HFFc6 (cell line): ENCODE results near the gene EMX2. TPM values are rescaled to one million over a fixed set of nuclear protein-coding genes. Genes with fewer than 3 reads are reported as not detected.

ENCODE experiments used
- DNase-seq: peaks from one replicate; pipeline ENCODE4 v3.0.0-alpha.2; 2018
- H3K27ac Mint-ChIP-seq: 2 replicates; pipeline ENCODE4 v1.8.0; 2020; ENCODE audit warnings: mild to moderate bottlenecking, mixed read lengths
- H3K27me3 Mint-ChIP-seq: 2 replicates; pipeline ENCODE4 v1.8.0; 2021; ENCODE audit warnings: mild to moderate bottlenecking, moderate library complexity, mixed read lengths; ENCODE audit not compliant: insufficient read depth
- H3K36me3 Mint-ChIP-seq: 2 replicates; pipeline ENCODE4 v1.8.0; 2021; ENCODE audit warnings: low read depth, mixed read lengths
- H3K4me1 Mint-ChIP-seq: 2 replicates; pipeline ENCODE4 v1.8.0; 2020; ENCODE audit warnings: low read depth, mixed read lengths
- H3K4me3 Mint-ChIP-seq: 2 replicates; pipeline ENCODE4 v1.8.0; 2020; ENCODE audit warnings: mild to moderate bottlenecking, moderate library complexity, mixed read lengths
- H3K9me3 Mint-ChIP-seq: 2 replicates; pipeline ENCODE4 v1.8.0; 2020; ENCODE audit warnings: mild to moderate bottlenecking, mixed read lengths
- CTCF ChIP-seq: fragments of 200-600 bp; sonication (generic); IDR thresholded peaks from 2 replicates; pipeline ENCODE4 v1.5.0; 2021; ENCODE audit warnings: antibody characterized with exemption, mild to moderate bottlenecking
- total RNA-seq, 6 experiments: library from RNA; stranded (reverse); fragmentation: NEBNext Ultra II Directional; extraction: Animal tissue kit (Norgen Biotek cat#: 25700); gene quantifications; 2 replicates in 1 of 6; 3 replicates in 5 of 6; pipeline ENCODE4 v1.2.3, GENCODE V29; 2021

The EMX2 gene
- total RNA-seq, 6 experiments from 2014 or later = not detected

GRCh38 chr10:117544004-117544701, 1.6 kb downstream of the EMX2 start:
- no peak for DNase-seq
- Mint-ChIP-seq H3K4me3 (no peak overlapping the region), H3K27ac (no peak overlapping the region), H3K9me3 (no peaks in the 10 kb centered on the region), H3K4me1 (peaks cover 7% of the 10 kb centered on the region; the same call in 1 of the 2 replicates), H3K27me3 (peaks cover 61% of the 10 kb centered on the region), H3K36me3 (no peaks in the 10 kb centered on the region)
- TF ChIP-seq CTCF = no peak

GRCh38 chr10:117544711-117545140, 2.2 kb downstream of the EMX2 start:
- Mint-ChIP-seq H3K4me1 (peaks cover 7% of the 10 kb centered on the region; the same call in 1 of the 2 replicates), H3K27me3 (peaks cover 61% of the 10 kb centered on the region), H3K27ac (no peak overlapping the region), H3K36me3 (no peaks in the 10 kb centered on the region), H3K9me3 (no peaks in the 10 kb centered on the region), H3K4me3 (no peak overlapping the region)
- DNase-seq = no peak
- TF ChIP-seq CTCF = no peak

GRCh38 chr10:117545141-117546019, 2.8 kb downstream of the EMX2 start:
- H3K36me3 Mint-ChIP-seq = no peaks in the 10 kb centered on the region
- no peak for TF ChIP-seq CTCF
- H3K4me3 Mint-ChIP-seq = no peak overlapping the region
- no peaks in the 10 kb centered on the region for H3K9me3 Mint-ChIP-seq
- no peak overlapping the region for H3K27ac Mint-ChIP-seq
- peaks cover 7% of the 10 kb centered on the region; the same call in 1 of the 2 replicates for H3K4me1 Mint-ChIP-seq
- H3K27me3 Mint-ChIP-seq = peaks cover 61% of the 10 kb centered on the region
- no peak for DNase-seq

- Mint-ChIP-seq H3K36me3 (no peaks in the 10 kb centered on the region), H3K9me3 (no peaks in the 10 kb centered on the region), H3K27me3 (peaks cover 67% of the 10 kb centered on the region), H3K4me3 (no peak overlapping the region), H3K27ac (no peak overlapping the region), H3K4me1 (peaks cover 7% of the 10 kb centered on the region; the same call in 1 of the 2 replicates)
- no peak for TF ChIP-seq CTCF
- DNase-seq = no peak
These were observed 3.6 kb downstream of the EMX2 start for GRCh38 chr10:117546020-117546580.

- Mint-ChIP-seq H3K27me3 (peaks cover 66% of the 10 kb centered on the region), H3K9me3 (no peaks in the 10 kb centered on the region), H3K36me3 (no peaks in the 10 kb centered on the region), H3K27ac (no peak overlapping the region), H3K4me1 (peaks cover 7% of the 10 kb centered on the region; the same call in 1 of the 2 replicates), H3K4me3 (no peak overlapping the region)
- no peak for DNase-seq
- no peak for TF ChIP-seq CTCF
These were observed 4.1 kb downstream of the EMX2 start for GRCh38 chr10:117546581-117547015.
